DOHH2 (cell line): ENCODE results near the gene SRSF2.

ENCODE experiments used
- CTCF ChIP-seq: fragments of 200-600 bp; sonication (generic); IDR thresholded peaks from one replicate; pipeline ENCODE4 v1.5.1; 2014; ENCODE audit warnings: antibody characterized with exemption, mild to moderate bottlenecking, low read depth, low read length; ENCODE audit not compliant: poor library complexity, severe bottlenecking
- EZH2phosphoT487 ChIP-seq: fragments of 200-600 bp; sonication (generic); IDR thresholded peaks from 2 replicates; pipeline ENCODE4 v1.6.1; 2017; ENCODE audit warnings: borderline replicate concordance, mild to moderate bottlenecking, antibody characterized with exemption, low read length, moderate library complexity, mixed read lengths

- no peak for TF ChIP-seq CTCF
- no peak for TF ChIP-seq EZH2phosphoT487
Observed at GRCh38 chr17:76747716-76748363, 10.7 kb upstream of the SRSF2 start.
